COR-L47 (cell line): ENCODE data around the gene STAM.
"Not testable (repeated sequence)": the region's sequence is repeated elsewhere in the genome, so short reads cannot be mapped to it uniquely, and the experiment has no call there.

Experiments
- DNase-seq: peaks from one replicate; lab custom pipeline; 2025; lab: John Stamatoyannopoulos, UW

Gene STAM

GRCh38 chr10:17643755-17644484 is at the start of gene STAM:
TSS of gene STAM (plus strand) at chr10:17644151. CDS start at chr10:17644340, 189 bp downstream.
- DNase-seq: peak; percentile 80

- no peak for DNase-seq
Observed at GRCh38 chr10:17597386-17597785, 46.6 kb upstream of the STAM start.

GRCh38 chr10:17599089-17599488 is 44.9 kb upstream of the STAM start:
- DNase-seq: no peak

- DNase-seq: no peak
Observed at GRCh38 chr10:17605936-17606335, 38.0 kb upstream of the STAM start.

- DNase-seq: no peak
Observed at GRCh38 chr10:17606547-17607040, 37.4 kb upstream of the STAM start.

GRCh38 chr10:17607060-17607459 is 36.9 kb upstream of the STAM start:
- DNase-seq: no peak

GRCh38 chr10:17607603-17608332 is 36.2 kb upstream of the STAM start:
- DNase-seq: no peak

GRCh38 chr10:17609523-17610079 is 34.4 kb upstream of the STAM start:
- no peak for DNase-seq

- no peak for DNase-seq
Observed at GRCh38 chr10:17616403-17617030, 27.4 kb upstream of the STAM start.

GRCh38 chr10:17617031-17617911 is 26.7 kb upstream of the STAM start, which contains the start of gene HACD1:
TSS of gene HACD1 (minus strand) at chr10:17617374. CDS start at chr10:17617339, 35 bp downstream.
- no peak for DNase-seq

- no peak for DNase-seq
Observed at GRCh38 chr10:17622061-17622460, 21.9 kb upstream of the STAM start.

GRCh38 chr10:17624996-17625395 is 19.0 kb upstream of the STAM start:
- DNase-seq: no peak

GRCh38 chr10:17626656-17627055 is 17.3 kb upstream of the STAM start:
- DNase-seq: no peak

GRCh38 chr10:17632590-17632989 is 11.4 kb upstream of the STAM start:
- DNase-seq: not testable (repeated sequence)

- DNase-seq: no peak
Observed at GRCh38 chr10:17633353-17633752, 10.6 kb upstream of the STAM start.

- no peak for DNase-seq
Observed at GRCh38 chr10:17637869-17638268, 6.1 kb upstream of the STAM start.

GRCh38 chr10:17640331-17640816 is 3.6 kb upstream of the STAM start:
- no peak for DNase-seq

- DNase-seq: peak; percentile 41
Observed at GRCh38 chr10:17643339-17643754, 604 bp upstream of the STAM start.

- DNase-seq: no peak
Observed at GRCh38 chr10:17644485-17644943, 563 bp downstream of the STAM start.

GRCh38 chr10:17645621-17646345 is 1.8 kb downstream of the STAM start:
- DNase-seq: no peak
